Activated naive CD8-positive, alpha-beta T cell treated with anti-CD3 and anti-CD28 coated beads, Interleukin-2, amount 50 U/mL, for 24 hours (primary cell): ENCODE data around the gene TENM4.

Experiments
- ATAC-seq: fragments of 150-1000 bp; cut with Tn5 transposase; one replicate; pipeline ENCODE4 v1.10.0; 2021
- DNase-seq: peaks from one replicate; pipeline ENCODE4 v3.0.0; 2021
- H3K27ac Mint-ChIP-seq: one replicate; pipeline ENCODE4 v1.8.0; 2021; ENCODE audit warnings: mild to moderate bottlenecking, mixed read lengths
- H3K27me3 Mint-ChIP-seq: one replicate; pipeline ENCODE4 v1.8.0; 2021; ENCODE audit warnings: mixed read lengths
- H3K36me3 Mint-ChIP-seq: one replicate; pipeline ENCODE4 v1.8.0; 2021; ENCODE audit warnings: low read depth, mixed read lengths
- H3K4me1 Mint-ChIP-seq: one replicate; pipeline ENCODE4 v1.8.0; 2021; ENCODE audit warnings: mixed read lengths
- H3K4me3 Mint-ChIP-seq: one replicate; pipeline ENCODE4 v1.8.0; 2021; ENCODE audit warnings: mild to moderate bottlenecking, moderate library complexity, mixed read lengths
- H3K9me3 Mint-ChIP-seq: one replicate; pipeline ENCODE4 v1.8.0; 2021; ENCODE audit warnings: mixed read lengths

TENM4 gene

DNA sequence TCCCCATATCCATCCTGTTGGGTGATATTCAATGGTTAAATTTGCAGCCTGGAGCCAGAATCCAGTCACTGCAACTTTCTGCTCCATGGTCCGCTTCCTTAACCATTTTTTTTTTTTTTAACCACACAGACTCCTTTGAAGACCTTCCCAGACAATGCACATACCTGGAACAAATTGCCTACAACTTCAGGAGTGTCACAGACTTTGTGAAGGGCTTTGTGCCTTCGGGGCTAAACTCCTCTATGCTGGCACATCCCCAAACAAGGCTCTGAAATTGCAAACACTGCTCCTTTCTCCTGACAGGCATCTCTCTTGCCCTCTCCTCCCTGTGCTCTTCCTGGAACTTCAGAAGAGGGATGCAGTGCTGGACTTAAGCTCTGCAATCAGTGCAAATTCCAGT, 40.6 kb downstream of the TENM4 start:
- Mint-ChIP-seq H3K4me1 (peaks cover 2% of the 10 kb centered on the region), H3K9me3 (no peaks in the 10 kb centered on the region), H3K4me3 (no peak overlapping the region), H3K27ac (no peak overlapping the region), H3K27me3 (no peaks in the 10 kb centered on the region), H3K36me3 (no peaks in the 10 kb centered on the region)
- ATAC-seq = no peak
- DNase-seq = no peak

DNA sequence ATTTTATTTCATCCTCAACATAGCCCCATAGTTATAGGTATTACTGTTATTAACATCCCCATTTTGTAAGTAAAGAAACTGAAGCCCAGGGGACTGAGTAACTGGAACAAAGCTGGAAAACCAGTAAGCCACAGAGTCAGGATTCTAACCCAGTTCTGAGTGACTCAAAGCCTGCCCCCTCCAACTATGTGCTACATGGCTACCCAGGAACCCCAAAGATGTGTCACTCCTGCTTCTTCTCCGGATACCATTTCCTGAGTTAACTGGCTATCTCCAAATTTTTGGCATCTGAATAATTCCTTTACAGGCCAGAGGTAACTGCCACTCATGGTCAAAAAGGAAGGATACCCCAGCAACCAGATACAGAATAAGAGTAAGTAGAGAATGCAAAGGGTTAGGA, 43.6 kb downstream of the TENM4 start:
- Mint-ChIP-seq H3K27me3 (peaks cover 1% of the 10 kb centered on the region), H3K36me3 (no peaks in the 10 kb centered on the region), H3K4me1 (peaks cover 2% of the 10 kb centered on the region), H3K4me3 (no peak overlapping the region), H3K27ac (no peak overlapping the region), H3K9me3 (no peaks in the 10 kb centered on the region)
- no peak for ATAC-seq
- no peak for DNase-seq

DNA sequence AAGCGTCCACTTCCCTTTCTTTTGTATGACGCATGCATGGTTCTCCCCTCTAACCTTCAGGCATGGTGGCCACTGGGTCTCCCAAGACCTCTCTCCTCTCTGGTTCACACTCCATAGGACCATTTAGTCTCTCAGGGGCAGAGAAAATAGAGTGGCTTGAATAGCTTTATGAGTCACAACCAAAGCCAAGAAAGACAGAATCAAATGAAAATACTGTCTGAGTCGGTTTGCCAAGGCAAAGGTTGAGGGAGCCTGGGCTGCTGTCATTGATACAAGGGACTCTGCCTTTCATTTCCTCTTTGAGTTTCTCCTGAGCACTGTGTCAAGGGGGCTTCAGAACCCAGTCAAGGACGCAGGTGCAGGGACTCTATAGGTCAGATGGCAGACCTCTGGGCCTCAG, 44.2 kb downstream of the TENM4 start:
- H3K36me3 Mint-ChIP-seq = no peaks in the 10 kb centered on the region
- peaks cover 1% of the 10 kb centered on the region for H3K27me3 Mint-ChIP-seq
- no peak overlapping the region for H3K4me3 Mint-ChIP-seq

DNA sequence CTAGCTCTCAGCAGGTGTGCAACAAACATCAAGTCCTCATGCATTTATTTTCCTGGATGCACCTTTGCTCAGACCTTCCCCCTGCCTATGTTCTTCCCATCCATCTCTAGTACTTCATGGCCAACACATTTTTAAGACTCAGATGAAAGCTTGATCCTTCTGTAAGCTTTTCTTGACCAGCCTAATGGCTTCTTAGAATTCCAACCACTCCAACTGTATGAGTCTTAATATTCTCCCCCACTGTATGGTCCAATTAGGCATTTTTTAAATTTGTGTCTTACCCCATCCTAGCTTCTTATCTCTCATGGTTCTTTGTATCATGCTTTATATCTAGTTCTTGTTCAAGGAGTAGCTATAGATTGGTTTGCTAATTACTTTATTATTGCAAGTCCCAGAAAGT, 44.8 kb downstream of the TENM4 start:
- H3K36me3 Mint-ChIP-seq = no peaks in the 10 kb centered on the region
- peaks cover 2% of the 10 kb centered on the region for H3K4me1 Mint-ChIP-seq
- no peak for ATAC-seq
- H3K27ac Mint-ChIP-seq = no peak overlapping the region
- peaks cover 1% of the 10 kb centered on the region for H3K27me3 Mint-ChIP-seq
- no peak overlapping the region for H3K4me3 Mint-ChIP-seq
- no peaks in the 10 kb centered on the region for H3K9me3 Mint-ChIP-seq
- no peak for DNase-seq

More for the DNA sequence above, 44.2 kb downstream of the TENM4 start:
- Mint-ChIP-seq H3K9me3 (no peaks in the 10 kb centered on the region), H3K4me1 (peaks cover 2% of the 10 kb centered on the region), H3K27ac (no peak overlapping the region)
- ATAC-seq (no peak), DNase-seq (no peak)

DNA sequence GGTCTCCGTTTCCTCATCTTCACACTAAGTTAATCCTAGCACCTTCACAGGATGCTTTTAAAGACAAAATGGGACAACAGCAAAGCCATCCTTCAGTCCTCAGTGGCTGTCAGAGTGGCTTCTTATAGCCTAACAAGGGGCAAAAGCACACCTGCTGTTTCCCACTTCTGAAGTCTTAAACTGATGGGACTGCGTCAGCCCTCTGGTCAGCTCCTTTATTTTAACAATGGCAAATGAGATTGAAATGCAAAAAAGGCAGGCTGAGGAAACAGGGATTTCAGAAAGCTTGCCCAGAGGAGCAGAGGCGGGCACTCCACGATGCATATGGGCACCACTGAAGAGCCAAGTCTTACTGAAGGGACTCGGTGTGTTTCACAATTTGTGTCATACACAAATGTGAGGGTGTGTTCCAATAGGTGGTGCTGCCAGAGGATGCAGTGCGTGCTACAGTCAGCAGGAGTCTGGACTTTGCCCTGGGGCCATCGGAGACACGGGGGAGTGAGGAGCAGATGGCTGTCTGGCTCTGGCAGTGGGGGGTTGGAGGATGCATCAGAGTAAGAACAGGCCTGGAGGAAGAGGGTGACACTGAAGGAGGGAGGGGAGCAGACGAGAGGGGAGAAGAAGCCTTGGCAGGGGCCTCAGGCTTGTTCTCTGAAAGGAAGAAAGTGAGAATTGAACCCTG, 47.3 kb downstream of the TENM4 start:
- Mint-ChIP-seq H3K9me3 (no peaks in the 10 kb centered on the region), H3K27ac (no peak overlapping the region), H3K4me3 (no peak overlapping the region), H3K4me1 (peaks cover 2% of the 10 kb centered on the region), H3K27me3 (peaks cover 1% of the 10 kb centered on the region), H3K36me3 (no peaks in the 10 kb centered on the region)
- DNase-seq (no peak), ATAC-seq (no peak)

DNA sequence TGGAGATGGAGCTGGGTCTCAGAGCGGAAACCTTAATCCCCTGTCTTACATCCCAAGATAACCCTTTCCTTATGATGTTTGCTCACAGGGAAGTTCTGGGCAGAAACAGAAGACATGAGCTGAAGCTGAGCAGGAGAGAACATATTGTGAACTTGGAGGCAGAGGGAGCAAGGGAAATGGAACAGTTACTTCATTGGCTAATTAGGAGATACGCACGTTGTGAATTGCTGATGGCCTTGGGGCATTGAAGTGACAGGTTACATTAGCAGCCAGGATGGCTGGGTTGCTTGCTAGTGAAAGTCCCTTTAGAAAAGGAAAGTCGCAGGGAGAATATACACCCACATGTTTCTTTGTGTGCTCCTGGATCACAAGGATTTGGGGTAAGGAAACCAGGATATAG, 48.7 kb downstream of the TENM4 start:
- no peak overlapping the region for H3K4me3 Mint-ChIP-seq
- DNase-seq (no peak), ATAC-seq (no peak)
- H3K27ac Mint-ChIP-seq = no peak overlapping the region
- no peaks in the 10 kb centered on the region for H3K9me3 Mint-ChIP-seq
- H3K4me1 Mint-ChIP-seq = peaks cover 2% of the 10 kb centered on the region
- H3K27me3 Mint-ChIP-seq = peaks cover 1% of the 10 kb centered on the region
- no peaks in the 10 kb centered on the region for H3K36me3 Mint-ChIP-seq

DNA sequence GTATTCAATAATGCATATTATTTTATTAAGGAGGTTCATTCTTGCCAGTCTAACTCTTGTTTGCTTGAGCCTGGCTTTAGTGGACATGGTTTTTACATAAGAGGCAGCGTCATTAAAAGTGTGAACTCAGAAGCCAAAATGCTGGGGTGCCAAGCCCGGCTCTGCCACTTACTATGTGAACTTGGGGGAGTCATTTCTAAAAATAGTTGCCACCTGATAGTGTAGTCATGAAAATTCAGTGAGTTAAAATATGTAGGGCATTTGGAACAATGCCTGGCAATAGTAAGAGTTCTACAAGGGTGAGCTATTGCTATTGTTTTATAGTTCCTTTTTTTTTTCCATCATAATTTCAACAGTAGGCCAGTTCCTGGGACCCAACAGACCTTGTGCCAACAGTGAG, 49.9 kb downstream of the TENM4 start:
- Mint-ChIP-seq H3K27me3 (peaks cover 1% of the 10 kb centered on the region), H3K4me1 (no peaks in the 10 kb centered on the region), H3K27ac (no peak overlapping the region), H3K36me3 (no peaks in the 10 kb centered on the region), H3K9me3 (no peaks in the 10 kb centered on the region), H3K4me3 (no peak overlapping the region)
- DNase-seq = no peak
- ATAC-seq = no peak

DNA sequence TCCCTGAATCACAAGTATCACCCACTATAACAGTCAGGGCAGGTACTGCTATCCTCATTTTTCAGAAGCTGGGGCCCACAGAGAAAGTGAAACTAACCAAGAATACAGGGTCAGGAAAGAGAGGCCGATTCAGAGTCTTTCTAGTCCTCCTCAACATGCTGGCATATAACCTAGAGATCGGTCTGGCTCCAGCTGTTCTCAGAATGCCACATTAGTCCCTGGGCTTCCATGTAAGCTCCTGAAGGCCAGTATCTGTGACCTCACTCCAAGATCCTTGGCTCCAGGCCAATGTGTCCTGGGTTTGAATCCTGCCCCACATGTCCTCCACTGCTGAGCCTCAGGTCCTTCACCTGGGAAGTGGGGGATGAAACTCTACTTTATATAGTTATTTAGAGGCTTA, 50.4 kb downstream of the TENM4 start:
- ATAC-seq = no peak
- DNase-seq = no peak
- Mint-ChIP-seq H3K27me3 (peaks cover 1% of the 10 kb centered on the region), H3K27ac (no peak overlapping the region), H3K9me3 (no peaks in the 10 kb centered on the region), H3K36me3 (no peaks in the 10 kb centered on the region), H3K4me1 (no peaks in the 10 kb centered on the region), H3K4me3 (no peak overlapping the region)

DNA sequence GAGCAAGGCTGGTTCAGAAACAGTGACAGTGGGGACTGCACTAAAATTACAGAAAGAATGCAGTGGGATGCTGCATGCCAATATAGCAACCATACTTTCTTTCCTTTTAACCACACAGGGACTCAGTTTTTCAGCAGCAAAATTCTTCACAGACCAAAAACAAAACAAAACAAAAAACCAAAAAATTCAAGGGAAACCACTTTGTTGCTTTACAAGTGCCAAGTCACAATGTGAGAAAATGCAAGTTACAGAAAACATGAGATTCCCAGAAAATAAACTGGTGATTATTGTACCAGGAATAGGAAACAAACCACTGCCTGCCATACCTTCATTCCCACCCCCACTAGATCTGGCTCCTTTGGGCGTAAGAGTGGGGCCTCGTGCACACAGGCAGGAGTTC, 52.6 kb downstream of the TENM4 start:
- Mint-ChIP-seq H3K27ac (no peak overlapping the region), H3K4me1 (no peaks in the 10 kb centered on the region), H3K36me3 (no peaks in the 10 kb centered on the region), H3K4me3 (no peak overlapping the region), H3K27me3 (peaks cover 1% of the 10 kb centered on the region), H3K9me3 (no peaks in the 10 kb centered on the region)
- no peak for DNase-seq
- ATAC-seq = no peak

DNA sequence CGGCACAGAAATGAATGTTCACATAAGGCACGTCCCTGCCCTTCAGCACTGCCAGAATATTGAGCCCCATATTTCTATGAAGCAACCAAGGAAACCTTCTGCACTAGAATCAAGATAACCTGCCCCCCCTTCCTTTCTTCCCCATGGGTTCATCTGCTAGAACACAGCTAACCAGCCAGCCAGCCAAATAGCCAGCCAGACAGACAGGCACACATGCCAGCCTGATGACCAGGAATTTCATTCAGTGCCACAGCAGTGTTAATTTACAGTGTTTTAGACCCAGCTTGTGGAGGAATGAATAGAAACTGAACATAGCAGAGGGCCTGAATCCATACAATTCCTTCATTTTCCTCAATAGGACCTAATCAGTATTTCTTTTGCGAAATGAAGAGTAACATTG, 57.0 kb downstream of the TENM4 start:
- no peak overlapping the region for H3K27ac Mint-ChIP-seq
- no peaks in the 10 kb centered on the region for H3K36me3 Mint-ChIP-seq
- no peaks in the 10 kb centered on the region for H3K4me1 Mint-ChIP-seq
- no peaks in the 10 kb centered on the region for H3K9me3 Mint-ChIP-seq
- ATAC-seq = no peak
- no peak for DNase-seq
- no peaks in the 10 kb centered on the region for H3K27me3 Mint-ChIP-seq
- H3K4me3 Mint-ChIP-seq = no peak overlapping the region

DNA sequence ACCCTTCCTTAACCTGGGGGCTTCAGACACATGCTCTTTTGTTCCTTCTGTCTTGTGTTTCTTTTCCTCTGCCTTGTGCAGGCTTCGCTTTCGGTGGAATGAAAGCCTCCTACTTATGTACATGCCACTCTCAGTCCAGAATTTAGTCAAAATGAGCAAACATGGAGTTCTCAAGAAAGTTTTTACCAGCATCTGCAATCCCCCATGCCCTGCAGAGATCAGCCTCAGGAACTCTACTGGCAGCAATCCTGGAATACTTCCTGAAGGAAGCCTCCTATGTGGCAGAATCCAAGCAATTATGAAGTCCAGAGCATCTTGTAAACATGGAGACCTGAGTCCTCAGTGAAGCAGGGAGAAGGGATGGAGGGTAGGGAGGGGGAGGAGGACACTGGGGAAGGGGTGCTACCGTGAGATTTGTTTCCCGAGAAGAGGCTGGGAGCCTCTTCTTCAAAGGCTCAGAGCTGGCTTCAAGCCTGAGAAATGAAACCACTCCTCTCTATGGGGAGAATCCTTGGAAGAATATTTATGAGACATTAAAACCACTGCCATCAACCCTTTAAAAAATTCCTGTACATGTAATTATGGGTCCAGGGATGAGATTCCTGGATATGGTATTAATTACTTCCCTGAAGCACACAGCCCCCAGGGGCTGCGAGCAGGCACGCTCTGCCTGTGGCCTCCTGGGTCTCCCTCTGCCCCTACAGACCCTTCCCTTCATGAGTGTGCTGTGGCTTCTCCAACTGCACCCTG, 58.4 kb downstream of the TENM4 start:
- H3K27ac Mint-ChIP-seq = no peak overlapping the region
- DNase-seq = no peak
- H3K36me3 Mint-ChIP-seq = no peaks in the 10 kb centered on the region
- no peaks in the 10 kb centered on the region for H3K9me3 Mint-ChIP-seq
- no peak overlapping the region for H3K4me3 Mint-ChIP-seq
- no peak for ATAC-seq
- H3K4me1 Mint-ChIP-seq = no peaks in the 10 kb centered on the region
- no peaks in the 10 kb centered on the region for H3K27me3 Mint-ChIP-seq

DNA sequence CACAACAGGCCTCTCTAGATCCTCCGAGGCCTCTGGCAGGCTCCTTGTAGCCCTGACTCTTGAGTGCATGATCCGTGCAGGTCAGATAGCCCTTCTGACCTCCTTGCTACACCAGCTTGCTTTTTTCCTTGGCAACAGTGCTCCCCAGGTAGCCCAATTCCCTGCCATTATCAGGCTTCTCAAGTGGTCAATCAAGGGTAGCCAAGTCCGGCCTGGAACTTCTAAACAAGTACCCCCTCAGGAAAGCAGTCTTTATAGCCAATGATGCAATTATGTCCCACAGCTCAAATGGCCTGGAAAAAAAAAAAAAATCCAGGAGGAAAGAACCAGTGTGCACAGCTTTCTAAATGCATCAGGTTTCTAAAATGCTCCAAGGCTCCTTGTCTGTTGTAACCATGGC, 59.8 kb downstream of the TENM4 start:
- Mint-ChIP-seq H3K36me3 (no peaks in the 10 kb centered on the region), H3K27ac (no peak overlapping the region), H3K27me3 (no peaks in the 10 kb centered on the region), H3K4me1 (no peaks in the 10 kb centered on the region), H3K9me3 (no peaks in the 10 kb centered on the region), H3K4me3 (no peak overlapping the region)
- ATAC-seq (no peak), DNase-seq (no peak)

DNA sequence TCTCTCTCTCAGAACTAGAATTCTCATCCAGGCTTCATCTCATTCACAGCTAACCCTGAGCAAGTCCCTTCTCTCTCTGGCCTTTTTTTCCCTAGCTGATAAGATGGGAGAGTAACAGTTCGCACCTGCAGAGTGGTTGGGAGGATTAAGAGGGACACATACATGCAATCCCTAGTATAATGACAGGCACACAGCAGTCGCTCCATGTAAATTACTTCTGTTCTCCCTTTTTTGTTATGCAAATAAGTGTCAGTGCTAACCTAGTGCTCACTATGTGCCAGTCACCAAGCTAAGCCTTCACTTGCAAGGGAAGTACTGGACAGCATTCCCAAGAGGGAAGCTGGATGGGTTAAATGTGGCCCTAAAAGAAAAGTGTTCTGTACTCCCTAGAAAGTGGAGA, 63.4 kb downstream of the TENM4 start:
- Mint-ChIP-seq H3K4me3 (no peak overlapping the region), H3K27ac (no peak overlapping the region), H3K36me3 (no peaks in the 10 kb centered on the region), H3K9me3 (no peaks in the 10 kb centered on the region), H3K27me3 (peaks cover 5% of the 10 kb centered on the region), H3K4me1 (no peaks in the 10 kb centered on the region)
- no peak for ATAC-seq
- DNase-seq = no peak

DNA sequence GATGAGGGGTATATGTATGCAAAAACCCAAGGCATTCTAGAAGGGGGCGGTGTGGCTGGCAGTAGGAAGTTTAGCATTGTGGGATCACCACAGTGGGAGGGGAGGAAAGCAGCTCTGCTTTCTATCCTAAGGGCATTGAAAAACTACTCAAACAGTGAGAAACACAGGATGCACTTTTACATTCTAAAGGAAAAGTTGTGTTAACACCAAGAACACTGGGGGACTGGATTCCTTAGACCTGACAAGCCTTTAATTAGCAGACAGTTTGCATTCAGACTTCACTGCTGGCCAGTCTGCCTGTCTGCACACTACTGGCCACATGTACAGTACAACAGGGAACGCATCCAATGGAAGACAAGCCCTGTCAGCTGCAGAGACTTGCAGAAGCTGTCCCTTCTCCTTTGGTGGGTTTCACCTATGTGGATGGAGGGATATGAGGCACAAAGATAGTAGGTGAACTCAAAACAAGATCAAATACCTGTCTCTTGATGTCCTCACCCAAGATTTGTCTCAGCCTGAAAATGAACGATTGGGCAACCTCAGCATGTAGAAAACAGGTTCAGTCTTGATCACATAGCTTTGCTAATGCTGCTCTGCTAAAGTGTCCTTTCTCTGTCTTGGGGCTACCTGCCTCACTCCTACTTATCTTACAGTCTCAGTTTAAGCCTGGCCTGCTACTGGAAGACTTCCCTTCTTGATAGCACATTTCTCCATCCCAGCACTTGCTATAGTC, 64.8 kb downstream of the TENM4 start:
- Mint-ChIP-seq H3K4me3 (no peak overlapping the region), H3K4me1 (no peaks in the 10 kb centered on the region), H3K9me3 (no peaks in the 10 kb centered on the region), H3K36me3 (no peaks in the 10 kb centered on the region), H3K27ac (no peak overlapping the region), H3K27me3 (peaks cover 5% of the 10 kb centered on the region)
- DNase-seq (no peak), ATAC-seq (no peak)

DNA sequence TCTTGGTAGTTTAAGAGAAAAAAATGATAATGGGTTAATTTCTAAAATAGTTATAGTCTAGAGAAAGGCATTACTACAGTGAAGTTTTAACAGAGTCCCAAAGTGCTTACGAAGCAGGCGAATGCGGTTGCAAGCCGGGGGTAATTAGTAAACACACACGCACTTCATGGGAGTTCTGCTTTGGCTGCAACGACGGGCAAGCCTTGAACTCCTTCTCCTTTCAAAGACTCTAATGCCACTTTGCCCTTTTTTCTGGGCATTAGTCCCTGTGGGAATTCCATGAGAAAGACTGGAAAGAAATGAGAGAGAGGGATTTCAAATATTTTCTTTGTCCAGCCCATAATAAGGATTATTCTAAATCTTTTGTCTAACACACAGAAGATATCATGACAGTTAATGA, 66.1 kb downstream of the TENM4 start:
- Mint-ChIP-seq H3K4me3 (no peak overlapping the region), H3K9me3 (no peaks in the 10 kb centered on the region), H3K36me3 (no peaks in the 10 kb centered on the region), H3K4me1 (no peaks in the 10 kb centered on the region), H3K27ac (no peak overlapping the region), H3K27me3 (peaks cover 5% of the 10 kb centered on the region)
- DNase-seq = no peak
- ATAC-seq = no peak
